Keratinocyte (primary cell): Measurements from ENCODE around the gene LRRC4C. TPM values are rescaled to one million over a fixed set of nuclear protein-coding genes. Genes with fewer than 3 reads are reported as not detected.

Experiments
- DNase-seq: peaks from one replicate; pipeline ENCODE4 v3.0.0-alpha.2; 2011; ENCODE audit warnings: low read depth, missing footprints, low spot score
- FAIRE-seq: peaks from 2 replicates; lab custom pipeline; 2011; peaks lifted over from hg19 to GRCh38; lab: Jason Lieb, UNC
- H2AFZ ChIP-seq: 2 replicates; pipeline ENCODE4 v1.6.0; 2012; ENCODE audit warnings: low read length, control low read depth, inconsistent platforms; ENCODE audit not compliant: control insufficient read depth
- H3K27ac ChIP-seq: 2 replicates; pipeline ENCODE4 v1.5.1; 2011; ENCODE audit warnings: low read length; ENCODE audit not compliant: control insufficient read depth, insufficient read depth
- H3K27me3 ChIP-seq: 3 replicates; pipeline ENCODE4 v1.6.0; 2011; ENCODE audit warnings: low read length; ENCODE audit not compliant: control insufficient read depth, insufficient read depth; ENCODE audit errors: extremely low read depth
- H3K36me3 ChIP-seq, 2 experiments: 2 replicates in 1 of 2; 3 replicates in 1 of 2; pipeline ENCODE4 v1.5.1; 2011; ENCODE audit warnings: low read length in 2 of 2, mild to moderate bottlenecking in 1 of 2; ENCODE audit not compliant: control insufficient read depth in 2 of 2, insufficient read depth in 2 of 2; ENCODE audit errors: extremely low read depth in 1 of 2
- H3K4me1 ChIP-seq: 3 replicates; pipeline ENCODE4 v1.5.1; 2011; ENCODE audit warnings: low read length; ENCODE audit not compliant: control insufficient read depth, insufficient read depth; ENCODE audit errors: extremely low read depth
- H3K4me2 ChIP-seq: 3 replicates; pipeline ENCODE4 v1.6.0; 2011; ENCODE audit warnings: low read depth, low read length; ENCODE audit not compliant: control insufficient read depth, insufficient read depth; ENCODE audit errors: extremely low read depth
- H3K4me3 ChIP-seq, 3 experiments: fragments of 200-600 bp in 1 of 3; sonication (generic) in 1 of 3; 2 replicates in 2 of 3; 3 replicates in 1 of 3; pipeline ENCODE4 v1.5.1; 2011 to 2016; ENCODE audit warnings: low read length in 3 of 3, mild to moderate bottlenecking in 3 of 3, control low read depth in 2 of 3, inconsistent platforms in 1 of 3, low read depth in 1 of 3, mixed read lengths in 1 of 3, mixed run types in 1 of 3, moderate library complexity in 1 of 3; ENCODE audit not compliant: control insufficient read depth in 2 of 3, insufficient read depth in 2 of 3; ENCODE audit errors: extremely low read depth in 1 of 3
- H3K79me2 ChIP-seq: 2 replicates; pipeline ENCODE4 v1.6.0; 2012; ENCODE audit warnings: low read length; ENCODE audit not compliant: control insufficient read depth, insufficient read depth
- H3K9ac ChIP-seq: 3 replicates; pipeline ENCODE4 v1.6.0; 2011; ENCODE audit warnings: low read length; ENCODE audit not compliant: control insufficient read depth, insufficient read depth; ENCODE audit errors: extremely low read depth
- H3K9me1 ChIP-seq: 3 replicates; pipeline ENCODE4 v1.6.0; 2011; ENCODE audit warnings: low read length; ENCODE audit not compliant: control insufficient read depth, insufficient read depth; ENCODE audit errors: extremely low read depth
- H3K9me3 ChIP-seq: 2 replicates; pipeline ENCODE4 v1.5.1; 2012; ENCODE audit warnings: low read depth, low read length; ENCODE audit not compliant: control insufficient read depth
- H4K20me1 ChIP-seq: 3 replicates; pipeline ENCODE4 v1.6.0; 2011; ENCODE audit warnings: low read length; ENCODE audit not compliant: control insufficient read depth, insufficient read depth; ENCODE audit errors: extremely low read depth
- CTCF ChIP-seq, 3 experiments: IDR thresholded peaks in 1 of 3; conservative IDR thresholded peaks in 1 of 3; optimal IDR thresholded peaks in 1 of 3; 2 replicates in 2 of 3; 3 replicates in 1 of 3; pipeline versions ENCODE3 to v1.5.1; 2011; ENCODE audit warnings: low read length in 3 of 3, mild to moderate bottlenecking in 3 of 3, moderate library complexity in 2 of 3, control low read depth in 1 of 3, inconsistent platforms in 1 of 3; ENCODE audit not compliant: insufficient read depth in 2 of 3; ENCODE audit errors: extremely low read depth in 1 of 3
- EZH2 ChIP-seq: IDR thresholded peaks from one replicate; pipeline ENCODE4 v1.6.1; 2012; ENCODE audit warnings: inconsistent platforms, mild to moderate bottlenecking, low read length, moderate library complexity
- dilution Hi-C: fragments of 300-500 bp; cut with MboI; formaldehyde crosslinking; loops from one replicate; pipeline ENCODE4 v1.7.0; 2020; ENCODE audit warnings: low sequenced_read_pairs; ENCODE audit not compliant: extremely low pct_ligation_motif_present
- polyA plus RNA-seq, 5 experiments: library from polyadenylated mRNA; depleted of rRNA in 3 of 5; stranded (reverse) in 3 of 5; stranded (forward) in 1 of 5; unstranded in 1 of 5; fragments of >200 nt; gene quantifications; 1 replicate in 1 of 5; 2 replicates in 3 of 5; 3 replicates in 1 of 5; pipeline versions ENCODE4 v1.2.1 to v1.2.3, GENCODE V29; 2011 to 2012; ENCODE audit warnings: missing spikeins in 2 of 5, low read depth in 1 of 5, low replicate concordance in 1 of 5

Gene LRRC4C
- polyA plus RNA-seq, 1 donor (not counting 4 experiments of a cell fraction or from before 2014, with no cell fraction given), result not detected

DNA sequence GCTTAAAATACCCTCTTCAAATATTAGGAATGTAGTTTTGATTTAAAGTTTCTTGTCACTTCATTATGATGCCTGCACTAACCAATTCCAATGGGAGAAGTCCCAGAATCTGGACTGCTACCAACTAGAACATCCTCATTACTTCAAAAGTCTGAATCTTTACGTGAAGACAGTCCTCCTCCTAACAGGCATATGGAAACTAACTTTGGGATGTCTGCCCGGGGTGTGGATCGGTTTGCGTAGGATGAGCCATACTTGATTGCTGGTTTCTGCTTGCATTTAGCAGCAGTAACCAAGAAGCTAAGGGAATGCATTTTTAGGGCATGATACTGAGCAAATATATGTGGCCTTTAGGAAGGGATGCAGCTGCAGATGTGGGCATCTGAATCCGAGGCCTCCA, 177.1 kb downstream of the LRRC4C start:
- Histone ChIP-seq H2AFZ (no peak overlapping the region), H3K4me3 (no peak overlapping the region), H3K9me3 (no peaks in the 10 kb centered on the region), H3K36me3 (no peaks in the 10 kb centered on the region), H3K9ac (no peak overlapping the region), H3K79me2 (no peaks in the 10 kb centered on the region), H3K27ac (no peak overlapping the region), H3K27me3 (no peaks in the 10 kb centered on the region), H3K4me2 (no peak overlapping the region), H4K20me1 (no peaks in the 10 kb centered on the region), H3K9me1 (no peaks in the 10 kb centered on the region), H3K4me1 (no peaks in the 10 kb centered on the region)
- dilution Hi-C loops, result no loop called here
- FAIRE-seq, result no peak
- no peak for TF ChIP-seq EZH2
- TF ChIP-seq CTCF (optimal IDR thresholded peaks at IDR 0.05 in 1 of 3, IDR thresholded peaks at IDR 0.05 in 1 of 3, conservative IDR thresholded peaks at IDR 0.05 in 1 of 3; ENCODE audit: extremely low read depth in 1 of 3, insufficient read depth in 2 of 3, low read length in 3 of 3), result no peak
- DNase-seq, result no peak

DNA sequence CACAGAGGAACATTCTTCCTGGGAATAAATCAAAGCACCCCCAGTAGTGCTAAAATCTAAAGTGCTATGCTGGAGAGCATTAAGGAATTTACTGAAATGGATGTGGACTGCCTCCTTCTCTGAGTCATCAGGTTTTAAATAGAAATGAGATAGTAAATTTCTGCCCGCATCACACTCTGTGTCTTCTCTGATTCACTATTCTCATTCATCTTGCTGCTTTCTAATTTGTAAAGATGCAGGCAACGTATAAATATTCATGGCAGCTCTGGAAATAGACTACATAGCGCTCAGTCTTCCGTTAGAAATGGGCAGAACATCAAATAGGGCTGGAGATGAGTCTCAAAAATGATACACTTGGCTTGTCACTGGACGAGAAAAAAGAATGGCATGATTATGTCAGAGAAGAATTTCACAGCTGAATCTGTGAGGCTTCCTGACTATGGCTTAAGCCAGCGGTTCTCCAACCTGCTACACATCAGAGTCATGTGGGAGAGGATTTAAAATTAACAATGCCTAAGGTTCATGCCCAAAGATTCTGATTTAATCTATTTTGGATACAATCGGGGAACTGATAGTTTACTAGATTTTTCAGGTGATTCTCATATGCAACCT, 178.2 kb downstream of the LRRC4C start:
- Histone ChIP-seq H3K79me2 (no peaks in the 10 kb centered on the region), H3K9ac (no peak overlapping the region), H2AFZ (no peak overlapping the region), H3K9me3 (no peaks in the 10 kb centered on the region), H3K4me1 (no peaks in the 10 kb centered on the region), H3K4me3 (no peak overlapping the region), H3K27ac (no peak overlapping the region), H4K20me1 (no peaks in the 10 kb centered on the region), H3K4me2 (no peak overlapping the region), H3K36me3 (no peaks in the 10 kb centered on the region), H3K27me3 (no peaks in the 10 kb centered on the region), H3K9me1 (no peaks in the 10 kb centered on the region)
- dilution Hi-C loops, result no loop called here
- TF ChIP-seq CTCF (optimal IDR thresholded peaks at IDR 0.05 in 1 of 3, IDR thresholded peaks at IDR 0.05 in 1 of 3, conservative IDR thresholded peaks at IDR 0.05 in 1 of 3; ENCODE audit: extremely low read depth in 1 of 3, insufficient read depth in 2 of 3, low read length in 3 of 3), result no peak
- no peak for TF ChIP-seq EZH2
- no peak for DNase-seq
- no peak for FAIRE-seq
